ENCODE measurements around the gene ASIC2. TPM values are rescaled to one million over a fixed set of nuclear protein-coding genes. Genes with fewer than 3 reads are reported as not detected.

Gene ASIC2
- total and polyA plus RNA-seq, 2 donors (not counting 3 experiments of a cell fraction or from before 2014, with no cell fraction given), result not detected

DNA sequence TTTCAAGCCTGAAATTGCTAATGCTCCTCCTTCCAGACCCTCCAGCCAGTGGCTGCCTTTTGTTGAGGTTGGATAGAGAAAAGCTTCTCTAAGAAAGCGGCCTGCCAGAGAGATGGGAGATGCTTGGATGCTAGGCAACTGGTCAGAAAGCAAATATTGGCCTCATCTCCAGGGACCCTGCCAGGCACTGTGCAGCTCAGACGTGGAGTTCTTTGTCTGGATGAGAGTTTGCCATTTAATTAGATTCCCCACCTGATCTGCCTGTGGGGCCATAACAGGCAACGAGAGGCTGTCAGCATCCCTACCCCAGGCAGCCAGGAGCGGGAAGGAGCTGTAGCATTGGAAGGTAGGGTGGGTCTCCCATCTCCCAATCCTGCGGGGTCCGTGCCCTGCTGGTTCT is 52.7 kb downstream of the ASIC2 start:
- ChIA-PET CTCF (interaction anchor here (2.3 kb wide), 1 partner anchor 12 kb away, joined by 8 read pairs; no protein-coding TSS in a partner anchor), POLR2A (no interaction called here)
- H2AFZ ChIP-seq (ENCODE audit: low read depth, low read length), result no peak overlapping the region
- H3K9ac ChIP-seq (replicated peaks; ENCODE audit: extremely low read depth, insufficient read depth, low read length), result no peak overlapping the region
- TF ChIP-seq MAX (IDR thresholded peaks at IDR 0.05; ENCODE audit: insufficient read depth, insufficient read length), result no peak
- no peak for TF ChIP-seq FOS (IDR thresholded peaks at IDR 0.05; ENCODE audit: borderline replicate concordance, insufficient read depth, low read length)
- TF ChIP-seq, protein P1, sequence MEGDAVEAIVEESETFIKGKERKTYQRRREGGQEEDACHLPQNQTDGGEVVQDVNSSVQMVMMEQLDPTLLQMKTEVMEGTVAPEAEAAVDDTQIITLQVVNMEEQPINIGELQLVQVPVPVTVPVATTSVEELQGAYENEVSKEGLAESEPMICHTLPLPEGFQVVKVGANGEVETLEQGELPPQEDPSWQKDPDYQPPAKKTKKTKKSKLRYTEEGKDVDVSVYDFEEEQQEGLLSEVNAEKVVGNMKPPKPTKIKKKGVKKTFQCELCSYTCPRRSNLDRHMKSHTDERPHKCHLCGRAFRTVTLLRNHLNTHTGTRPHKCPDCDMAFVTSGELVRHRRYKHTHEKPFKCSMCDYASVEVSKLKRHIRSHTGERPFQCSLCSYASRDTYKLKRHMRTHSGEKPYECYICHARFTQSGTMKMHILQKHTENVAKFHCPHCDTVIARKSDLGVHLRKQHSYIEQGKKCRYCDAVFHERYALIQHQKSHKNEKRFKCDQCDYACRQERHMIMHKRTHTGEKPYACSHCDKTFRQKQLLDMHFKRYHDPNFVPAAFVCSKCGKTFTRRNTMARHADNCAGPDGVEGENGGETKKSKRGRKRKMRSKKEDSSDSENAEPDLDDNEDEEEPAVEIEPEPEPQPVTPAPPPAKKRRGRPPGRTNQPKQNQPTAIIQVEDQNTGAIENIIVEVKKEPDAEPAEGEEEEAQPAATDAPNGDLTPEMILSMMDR (IDR thresholded peaks at IDR 0.05; ENCODE audit: extremely low read depth in 1 of 2, insufficient read depth in 1 of 2, low read depth in 1 of 2, low read length in 2 of 2), result no peak
- no peak overlapping the region for H3K4me3 ChIP-seq (replicated peaks in 1 of 3; ENCODE audit: insufficient read depth in 1 of 3, low read depth in 1 of 3, low read length in 3 of 3)
- H4K20me1 ChIP-seq (replicated peaks; ENCODE audit: control insufficient read depth, extremely low read depth, insufficient read depth, low read length), result no peaks in the 10 kb centered on the region
- H3K4me2 ChIP-seq (ENCODE audit: insufficient read depth, low read length), result no peak overlapping the region
- dilution Hi-C loops (cut with MboI; ENCODE audit: extremely low pct_ligation_motif_present, low sequenced_read_pairs) (no loop called here), intact Hi-C loops (cut with micrococcal nuclease) (no loop called here)
- no peaks in the 10 kb centered on the region for H3K9me1 ChIP-seq (replicated peaks; ENCODE audit: control insufficient read depth, extremely low read depth, insufficient read depth, low read length)
- peaks cover 3% of the 10 kb centered on the region for H3K4me1 ChIP-seq (ENCODE audit: control insufficient read depth, extremely low read depth, insufficient read depth, low read length)
- no TSS peak for BruUV-seq (replicated peaks)
- no peak for DNase-seq (ENCODE audit: low read depth, low spot score)
- no peaks in the 10 kb centered on the region for H3K9me3 ChIP-seq (replicated peaks; ENCODE audit: control insufficient read depth, insufficient read depth, low read length)
- H3K27me3 ChIP-seq (ENCODE audit: control insufficient read depth in 2 of 2, insufficient read depth in 2 of 2, low read length in 2 of 2), result no peaks in the 10 kb centered on the region
- no peaks in the 10 kb centered on the region for H3K79me2 ChIP-seq (ENCODE audit: control insufficient read depth, insufficient read depth, low read length)
- no peak overlapping the region for H3K27ac ChIP-seq (ENCODE audit: insufficient read depth, low read depth, low read length)
- H3K36me3 ChIP-seq (ENCODE audit: control insufficient read depth in 2 of 2, extremely low read depth in 1 of 2, insufficient read depth in 2 of 2, low read length in 2 of 2), result no peaks in the 10 kb centered on the region
- FAIRE-seq, result no peak

DNA sequence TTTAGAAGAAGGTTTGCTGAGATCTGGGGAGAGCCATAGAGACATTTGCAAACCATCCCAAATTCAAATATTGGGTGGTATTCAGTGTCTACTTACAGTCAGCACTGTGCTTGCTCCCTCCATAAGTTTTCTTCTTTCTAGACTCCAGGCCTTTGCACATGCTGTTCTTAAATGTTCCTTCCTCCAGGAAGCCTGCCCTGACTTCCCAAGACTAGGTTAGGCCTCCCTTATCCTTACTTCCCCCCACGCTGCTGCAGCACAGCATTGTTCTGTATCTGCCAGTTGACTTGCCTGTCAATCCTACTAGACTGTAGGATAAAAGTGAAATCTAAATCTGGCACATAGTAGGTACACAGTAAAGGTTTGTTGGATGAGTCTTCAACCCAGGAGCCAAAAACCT is 53.4 kb downstream of the ASIC2 start:
- Histone ChIP-seq H3K9me3 (replicated peaks; ENCODE audit: control insufficient read depth, insufficient read depth, low read length) (no peaks in the 10 kb centered on the region), H3K4me3 (replicated peaks in 1 of 3; ENCODE audit: insufficient read depth in 1 of 3, low read depth in 1 of 3, low read length in 3 of 3) (no peak overlapping the region), H3K27me3 (ENCODE audit: control insufficient read depth in 2 of 2, insufficient read depth in 2 of 2, low read length in 2 of 2) (no peaks in the 10 kb centered on the region), H3K36me3 (ENCODE audit: control insufficient read depth in 2 of 2, extremely low read depth in 1 of 2, insufficient read depth in 2 of 2, low read length in 2 of 2) (no peaks in the 10 kb centered on the region), H3K9ac (replicated peaks; ENCODE audit: extremely low read depth, insufficient read depth, low read length) (no peak overlapping the region), H3K4me2 (ENCODE audit: insufficient read depth, low read length) (no peak overlapping the region), H3K79me2 (ENCODE audit: control insufficient read depth, insufficient read depth, low read length) (no peaks in the 10 kb centered on the region), H3K27ac (ENCODE audit: insufficient read depth, low read depth, low read length) (no peak overlapping the region), H4K20me1 (replicated peaks; ENCODE audit: control insufficient read depth, extremely low read depth, insufficient read depth, low read length) (no peaks in the 10 kb centered on the region), H3K9me1 (replicated peaks; ENCODE audit: control insufficient read depth, extremely low read depth, insufficient read depth, low read length) (no peaks in the 10 kb centered on the region), H3K4me1 (ENCODE audit: control insufficient read depth, extremely low read depth, insufficient read depth, low read length) (peaks cover 3% of the 10 kb centered on the region), H2AFZ (ENCODE audit: low read depth, low read length) (no peak overlapping the region)
- POLR2A ChIA-PET, result no interaction called here
- DNase-seq (ENCODE audit: low read depth, low spot score), result no peak
- dilution Hi-C loops (cut with MboI; ENCODE audit: extremely low pct_ligation_motif_present, low sequenced_read_pairs) (no loop called here), intact Hi-C loops (cut with micrococcal nuclease) (no loop called here)
- BruUV-seq (replicated peaks), result no TSS peak
- CTCF ChIA-PET, result interaction anchor here (2.3 kb wide), 1 partner anchor 11 kb away, joined by 8 read pairs; no protein-coding TSS in a partner anchor
- FAIRE-seq, result no peak
- TF ChIP-seq EZH2 (IDR thresholded peaks at IDR 0.05; ENCODE audit: borderline replicate concordance, low read depth, low read length, severe bottlenecking) (no peak), MAX (IDR thresholded peaks at IDR 0.05; ENCODE audit: insufficient read depth, insufficient read length) (no peak), FOS (IDR thresholded peaks at IDR 0.05; ENCODE audit: borderline replicate concordance, insufficient read depth, low read length) (no peak), GATA2 (IDR thresholded peaks at IDR 0.05; ENCODE audit: insufficient read depth, insufficient read length, low read depth, low read length) (no peak), MYC (IDR thresholded peaks at IDR 0.05; ENCODE audit: low read depth, low read length) (no peak), POLR2A (IDR thresholded peaks at IDR 0.05; ENCODE audit: low read depth, low read length) (no peak), POLR2AphosphoS5 (IDR thresholded peaks at IDR 0.05; ENCODE audit: insufficient read depth, low read depth, low read length) (no peak), JUN (IDR thresholded peaks at IDR 0.05; ENCODE audit: borderline replicate concordance, insufficient read depth, insufficient read length, low read depth) (no peak)
- TF ChIP-seq, protein P1 (IDR thresholded peaks at IDR 0.05; ENCODE audit: extremely low read depth in 1 of 2, insufficient read depth in 1 of 2, low read depth in 1 of 2, low read length in 2 of 2), result no peak

All from endothelial cell of umbilical vein (primary cell).